Neural cell (in vitro differentiated cells): ENCODE measurements around the gene COPZ2. TPM values are rescaled to one million over a fixed set of nuclear protein-coding genes. Genes with fewer than 3 reads are reported as not detected.
A peak's percentile ranks its signal among the peaks of the same experiment; 100 is the strongest.
"Not testable (repeated sequence)": the region's sequence is repeated elsewhere in the genome, so short reads cannot be mapped to it uniquely, and the experiment has no call there.

Experiments
- H2AFZ ChIP-seq: fragments of 200-600, 300-800 bp; sonication (generic), shearing (Covaris generic); 2 replicates; pipeline ENCODE4 v1.6.0; 2014; ENCODE audit warnings: low read depth, mild to moderate bottlenecking, antibody characterized with exemption, low read length, moderate library complexity
- H3F3A ChIP-seq: fragments of 200-600 bp; shearing (Covaris generic); 2 replicates; pipeline ENCODE4 v1.6.1; 2016; ENCODE audit warnings: mild to moderate bottlenecking, moderate library complexity, mixed read lengths, antibody characterized with exemption, low read length; ENCODE audit not compliant: insufficient read depth, poor library complexity, severe bottlenecking
- H3K27ac ChIP-seq: fragments of 200-600, 300-800 bp; sonication (generic), shearing (Covaris generic); 2 replicates; pipeline ENCODE4 v1.5.1; 2014; ENCODE audit warnings: mild to moderate bottlenecking, low read length, moderate library complexity
- H3K27me3 ChIP-seq: fragments of 300-800, 200-600 bp; sonication (generic), shearing (Covaris generic); 2 replicates; pipeline ENCODE4 v1.6.0; 2014; ENCODE audit warnings: mild to moderate bottlenecking, low read depth, low read length, moderate library complexity; ENCODE audit not compliant: insufficient read depth
- H3K36me3 ChIP-seq: fragments of 300-800, 200-600 bp; sonication (generic), shearing (Covaris generic); 2 replicates; pipeline ENCODE4 v1.5.1; 2014; ENCODE audit warnings: mild to moderate bottlenecking, antibody characterized with exemption, low read length, moderate library complexity; ENCODE audit not compliant: insufficient read depth
- H3K4me2 ChIP-seq: fragments of 300-800, 200-600 bp; sonication (generic), shearing (Covaris generic); 2 replicates; pipeline ENCODE4 v1.6.0; 2014; ENCODE audit warnings: mild to moderate bottlenecking, low read length
- H3K4me3 ChIP-seq: fragments of 300-800, 200-600 bp; sonication (generic), shearing (Covaris generic); 2 replicates; pipeline ENCODE4 v1.5.1; 2014; ENCODE audit warnings: mild to moderate bottlenecking, low read length, moderate library complexity
- H3K79me2 ChIP-seq: fragments of 200-600 bp; shearing (Covaris generic); replicated peaks from 2 replicates; pipeline ENCODE4 v1.6.0; 2014; ENCODE audit warnings: mild to moderate bottlenecking, low read length, moderate library complexity; ENCODE audit not compliant: insufficient read depth
- H3K9ac ChIP-seq: fragments of 300-800, 200-600 bp; sonication (generic), shearing (Covaris generic); 2 replicates; pipeline ENCODE4 v1.6.1; 2016; ENCODE audit warnings: mild to moderate bottlenecking, low read length, mixed read lengths
- H3K9me2 ChIP-seq: fragments of 200-600 bp; shearing (Covaris generic); 2 replicates; pipeline ENCODE4 v1.6.1; 2016; ENCODE audit warnings: mild to moderate bottlenecking, low read length, mixed read lengths; ENCODE audit not compliant: insufficient read depth
- H3K9me3 ChIP-seq: fragments of 200-600, 300-800 bp; sonication (generic), shearing (Covaris generic); 2 replicates; pipeline ENCODE4 v1.6.1; 2016; ENCODE audit warnings: mild to moderate bottlenecking, mixed run types, low read length, moderate library complexity, mixed read lengths
- H4K20me1 ChIP-seq: fragments of 200-600 bp; shearing (Covaris generic); 2 replicates; pipeline ENCODE4 v1.6.1; 2016; ENCODE audit warnings: mild to moderate bottlenecking, mixed run types; ENCODE audit not compliant: insufficient read depth
- EP300 ChIP-seq: fragments of 450-650 bp; conservative IDR thresholded peaks from 2 replicates; pipeline ENCODE4 v1.6.1; 2014; ENCODE audit warnings: antibody characterized with exemption, mild to moderate bottlenecking, moderate library complexity; ENCODE audit not compliant: poor library complexity, severe bottlenecking
- EZH2 ChIP-seq: fragments of 200-600, 300-800 bp; shearing (Covaris generic), sonication (generic); IDR thresholded peaks from 2 replicates; pipeline ENCODE4 v1.6.1; 2014; ENCODE audit warnings: antibody characterized with exemption, low read length, borderline replicate concordance, mild to moderate bottlenecking; ENCODE audit not compliant: insufficient read depth, poor library complexity, severe bottlenecking
- MXI1 ChIP-seq: fragments of 450-650 bp; conservative IDR thresholded peaks from 2 replicates; pipeline ENCODE4 v1.6.1; 2014; ENCODE audit warnings: antibody characterized with exemption, mild to moderate bottlenecking; ENCODE audit not compliant: poor library complexity, severe bottlenecking
- POLR2AphosphoS5 ChIP-seq: IDR thresholded peaks from 2 replicates; pipeline ENCODE4 v1.6.1; 2012
- RAD21 ChIP-seq: fragments of 450-650 bp; conservative IDR thresholded peaks from 2 replicates; pipeline ENCODE4 v1.6.1; 2014; ENCODE audit warnings: antibody characterized with exemption, mild to moderate bottlenecking, moderate library complexity
- SMC3 ChIP-seq: fragments of 450-650 bp; conservative IDR thresholded peaks from 2 replicates; pipeline ENCODE4 v1.6.1; 2014; ENCODE audit warnings: antibody characterized with exemption, mild to moderate bottlenecking, moderate library complexity; ENCODE audit not compliant: poor library complexity
- TAF1 ChIP-seq: IDR thresholded peaks from 2 replicates; pipeline ENCODE4 v1.6.1; 2012; ENCODE audit warnings: low read depth
- polyA plus RNA-seq: library from polyadenylated mRNA; depleted of rRNA; stranded (reverse); fragments of >200 nt; gene quantifications from 2 replicates; pipeline ENCODE4 v1.2.3, GENCODE V29; 2014
- TF ChIP-seq, protein P1 (sequence below): fragments of 450-650 bp; IDR thresholded peaks from 2 replicates; pipeline ENCODE4 v1.5.1; 2014; ENCODE audit warnings: antibody characterized with exemption, mild to moderate bottlenecking, moderate library complexity; ENCODE audit not compliant: poor library complexity, severe bottlenecking
- TF ChIP-seq, protein P2 (sequence below): IDR thresholded peaks from 2 replicates; pipeline ENCODE4 v1.6.1; 2012; ENCODE audit warnings: borderline replicate concordance

The COPZ2 gene
- polyA plus RNA-seq, 1 donor from 2014 or later, result not detected

DNA sequence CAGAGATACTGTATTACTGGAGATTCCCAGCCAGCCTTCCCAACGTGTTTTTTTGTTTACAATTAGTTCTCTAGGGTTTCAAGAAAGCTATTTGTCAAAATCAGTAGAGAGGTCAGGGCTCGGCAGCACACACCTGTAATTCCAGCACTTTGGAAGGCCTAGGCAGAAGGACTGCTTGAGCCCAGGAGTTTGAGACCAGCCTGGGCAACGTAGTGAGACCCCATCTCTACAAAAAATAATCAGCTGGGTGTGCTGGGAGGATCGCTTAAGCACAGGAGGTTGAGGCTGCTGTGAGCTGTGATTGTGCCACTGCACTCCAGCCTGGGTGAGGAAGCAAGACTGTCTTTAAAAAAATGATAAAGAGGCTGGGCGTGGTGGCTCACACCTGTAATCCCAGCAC lies 44.3 kb upstream of the COPZ2 start:
- Histone ChIP-seq H3K27ac (no peak overlapping the region), H3K4me2 (no peak overlapping the region), H3K79me2 (peaks cover 37% of the 10 kb centered on the region), H3K9me2 (no peaks in the 10 kb centered on the region), H3K9ac (no peak overlapping the region), H3K36me3 (no peaks in the 10 kb centered on the region), H4K20me1 (peaks cover 12% of the 10 kb centered on the region), H3K9me3 (no peaks in the 10 kb centered on the region), H2AFZ (no peak overlapping the region), H3F3A (no peaks in the 10 kb centered on the region), H3K27me3 (no peaks in the 10 kb centered on the region), H3K4me3 (no peak overlapping the region)
- TF ChIP-seq SMC3, result no peak
- TF ChIP-seq EZH2, result no peak

DNA sequence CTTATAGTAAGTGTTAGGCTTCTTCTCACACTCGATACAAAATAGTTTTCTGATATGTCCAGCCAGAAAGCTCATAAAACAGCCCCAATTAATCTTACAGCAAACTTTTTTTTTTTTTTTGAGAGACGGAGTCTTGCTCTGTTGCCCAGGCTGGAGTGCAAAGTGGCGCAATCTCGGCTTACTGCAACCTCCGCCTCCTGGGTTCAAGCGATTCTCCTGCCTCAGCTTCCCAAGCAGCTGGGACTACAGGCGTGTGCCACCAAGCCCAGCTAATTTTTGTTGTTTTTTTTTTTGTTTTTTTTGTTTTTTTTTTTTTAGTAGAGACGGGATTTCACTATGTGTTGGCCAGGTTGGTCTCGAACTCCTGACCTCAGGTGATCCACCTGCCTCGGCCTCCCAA lies 39.6 kb upstream of the COPZ2 start:
- H3K4me2 ChIP-seq, H3K9me3 ChIP-seq, H4K20me1 ChIP-seq, H3K4me3 ChIP-seq, H2AFZ ChIP-seq, H3K27ac ChIP-seq, H3K9me2 ChIP-seq, H3K27me3 ChIP-seq, H3F3A ChIP-seq, H3K36me3 ChIP-seq, H3K9ac ChIP-seq: not testable (repeated sequence)
- peaks cover 25% of the 10 kb centered on the region for H3K79me2 ChIP-seq

DNA sequence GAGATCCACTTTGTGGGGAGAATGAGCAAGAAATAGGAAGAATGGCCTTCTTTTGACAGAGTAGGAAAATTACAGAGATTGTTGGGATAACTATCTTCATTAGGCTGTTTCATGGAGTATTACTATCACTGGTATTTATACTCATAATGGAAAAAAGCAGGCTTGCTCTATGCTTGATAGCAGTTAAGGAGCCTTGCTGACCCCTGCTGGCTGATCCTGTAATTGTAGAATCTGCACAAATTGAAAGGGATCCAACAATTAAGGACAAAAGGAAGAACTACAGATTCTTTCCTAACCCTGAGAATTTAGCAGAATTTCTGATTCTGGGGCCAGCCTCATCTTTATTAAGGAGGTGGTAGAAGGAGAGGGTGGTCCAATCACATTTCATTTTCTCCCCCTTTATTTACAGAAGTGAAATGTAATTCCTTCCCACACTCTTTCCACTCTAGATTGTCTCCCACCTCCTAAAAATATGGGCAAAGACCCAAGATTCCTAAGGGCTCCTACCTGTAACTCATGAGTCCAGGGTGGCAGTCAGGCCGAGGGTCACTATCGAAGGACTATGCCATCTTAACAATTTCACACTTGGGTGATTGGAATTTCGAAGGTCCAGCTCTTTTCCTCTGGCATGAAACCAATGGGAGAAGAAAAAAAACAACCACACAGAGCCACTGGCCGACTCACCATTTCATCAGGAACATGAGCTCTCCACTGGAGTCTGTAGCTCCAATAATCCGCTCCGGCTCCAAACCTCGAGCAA lies 36.9 kb upstream of the COPZ2 start:
- Histone ChIP-seq H3F3A (no peaks in the 10 kb centered on the region), H3K36me3 (no peaks in the 10 kb centered on the region), H3K79me2 (peaks cover 10% of the 10 kb centered on the region), H3K9me2 (no peaks in the 10 kb centered on the region), H3K4me3 (no peak overlapping the region), H3K27me3 (no peaks in the 10 kb centered on the region), H2AFZ (no peak overlapping the region), H3K9ac (no peak overlapping the region), H4K20me1 (peaks cover 5% of the 10 kb centered on the region), H3K9me3 (no peaks in the 10 kb centered on the region), H3K4me2 (no peak overlapping the region), H3K27ac (no peak overlapping the region)
- no peak for TF ChIP-seq EZH2
- TF ChIP-seq SMC3, result peak; percentile 85
- TF ChIP-seq MXI1, result peak; percentile 14
- TF ChIP-seq TAF1, result no peak
- TF ChIP-seq, protein P1, sequence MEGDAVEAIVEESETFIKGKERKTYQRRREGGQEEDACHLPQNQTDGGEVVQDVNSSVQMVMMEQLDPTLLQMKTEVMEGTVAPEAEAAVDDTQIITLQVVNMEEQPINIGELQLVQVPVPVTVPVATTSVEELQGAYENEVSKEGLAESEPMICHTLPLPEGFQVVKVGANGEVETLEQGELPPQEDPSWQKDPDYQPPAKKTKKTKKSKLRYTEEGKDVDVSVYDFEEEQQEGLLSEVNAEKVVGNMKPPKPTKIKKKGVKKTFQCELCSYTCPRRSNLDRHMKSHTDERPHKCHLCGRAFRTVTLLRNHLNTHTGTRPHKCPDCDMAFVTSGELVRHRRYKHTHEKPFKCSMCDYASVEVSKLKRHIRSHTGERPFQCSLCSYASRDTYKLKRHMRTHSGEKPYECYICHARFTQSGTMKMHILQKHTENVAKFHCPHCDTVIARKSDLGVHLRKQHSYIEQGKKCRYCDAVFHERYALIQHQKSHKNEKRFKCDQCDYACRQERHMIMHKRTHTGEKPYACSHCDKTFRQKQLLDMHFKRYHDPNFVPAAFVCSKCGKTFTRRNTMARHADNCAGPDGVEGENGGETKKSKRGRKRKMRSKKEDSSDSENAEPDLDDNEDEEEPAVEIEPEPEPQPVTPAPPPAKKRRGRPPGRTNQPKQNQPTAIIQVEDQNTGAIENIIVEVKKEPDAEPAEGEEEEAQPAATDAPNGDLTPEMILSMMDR, result peak; percentile 85
- TF ChIP-seq RAD21, result peak; percentile 76
- TF ChIP-seq, protein P2, sequence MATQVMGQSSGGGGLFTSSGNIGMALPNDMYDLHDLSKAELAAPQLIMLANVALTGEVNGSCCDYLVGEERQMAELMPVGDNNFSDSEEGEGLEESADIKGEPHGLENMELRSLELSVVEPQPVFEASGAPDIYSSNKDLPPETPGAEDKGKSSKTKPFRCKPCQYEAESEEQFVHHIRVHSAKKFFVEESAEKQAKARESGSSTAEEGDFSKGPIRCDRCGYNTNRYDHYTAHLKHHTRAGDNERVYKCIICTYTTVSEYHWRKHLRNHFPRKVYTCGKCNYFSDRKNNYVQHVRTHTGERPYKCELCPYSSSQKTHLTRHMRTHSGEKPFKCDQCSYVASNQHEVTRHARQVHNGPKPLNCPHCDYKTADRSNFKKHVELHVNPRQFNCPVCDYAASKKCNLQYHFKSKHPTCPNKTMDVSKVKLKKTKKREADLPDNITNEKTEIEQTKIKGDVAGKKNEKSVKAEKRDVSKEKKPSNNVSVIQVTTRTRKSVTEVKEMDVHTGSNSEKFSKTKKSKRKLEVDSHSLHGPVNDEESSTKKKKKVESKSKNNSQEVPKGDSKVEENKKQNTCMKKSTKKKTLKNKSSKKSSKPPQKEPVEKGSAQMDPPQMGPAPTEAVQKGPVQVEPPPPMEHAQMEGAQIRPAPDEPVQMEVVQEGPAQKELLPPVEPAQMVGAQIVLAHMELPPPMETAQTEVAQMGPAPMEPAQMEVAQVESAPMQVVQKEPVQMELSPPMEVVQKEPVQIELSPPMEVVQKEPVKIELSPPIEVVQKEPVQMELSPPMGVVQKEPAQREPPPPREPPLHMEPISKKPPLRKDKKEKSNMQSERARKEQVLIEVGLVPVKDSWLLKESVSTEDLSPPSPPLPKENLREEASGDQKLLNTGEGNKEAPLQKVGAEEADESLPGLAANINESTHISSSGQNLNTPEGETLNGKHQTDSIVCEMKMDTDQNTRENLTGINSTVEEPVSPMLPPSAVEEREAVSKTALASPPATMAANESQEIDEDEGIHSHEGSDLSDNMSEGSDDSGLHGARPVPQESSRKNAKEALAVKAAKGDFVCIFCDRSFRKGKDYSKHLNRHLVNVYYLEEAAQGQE, result no peak
- no peak for TF ChIP-seq EP300
- TF ChIP-seq POLR2AphosphoS5, result no peak

DNA sequence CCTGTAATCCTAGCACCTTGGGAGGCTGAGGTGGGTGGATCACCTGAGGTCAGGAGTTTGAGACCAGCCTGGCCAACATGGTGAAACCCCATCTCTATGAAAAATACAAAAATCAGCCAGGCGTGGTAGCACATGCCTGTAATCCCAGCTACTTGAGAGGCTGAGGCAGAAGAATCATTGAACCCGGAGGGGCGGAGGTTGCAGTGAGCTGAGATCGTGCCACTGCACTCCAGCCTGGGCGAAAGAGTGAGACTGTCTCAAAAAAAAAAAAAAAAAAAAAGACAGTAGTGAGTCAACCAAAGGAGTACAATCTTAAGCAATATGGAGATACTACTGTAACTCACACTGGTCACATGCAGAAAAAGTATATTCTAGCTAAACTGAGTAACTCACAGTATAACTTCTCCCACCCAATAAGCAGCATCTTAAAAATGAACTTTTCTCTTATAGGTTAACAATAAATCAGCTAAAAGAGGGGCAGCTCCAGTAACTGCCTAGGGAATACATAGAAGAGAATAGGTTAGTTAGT lies 36.0 kb upstream of the COPZ2 start:
- not testable (repeated sequence) for H3K36me3 ChIP-seq, H3K9ac ChIP-seq, H3K4me2 ChIP-seq, H3K27ac ChIP-seq, H3K9me2 ChIP-seq, H3K4me3 ChIP-seq, H4K20me1 ChIP-seq, H3K9me3 ChIP-seq, H2AFZ ChIP-seq, H3K27me3 ChIP-seq, H3F3A ChIP-seq, H3K79me2 ChIP-seq

DNA sequence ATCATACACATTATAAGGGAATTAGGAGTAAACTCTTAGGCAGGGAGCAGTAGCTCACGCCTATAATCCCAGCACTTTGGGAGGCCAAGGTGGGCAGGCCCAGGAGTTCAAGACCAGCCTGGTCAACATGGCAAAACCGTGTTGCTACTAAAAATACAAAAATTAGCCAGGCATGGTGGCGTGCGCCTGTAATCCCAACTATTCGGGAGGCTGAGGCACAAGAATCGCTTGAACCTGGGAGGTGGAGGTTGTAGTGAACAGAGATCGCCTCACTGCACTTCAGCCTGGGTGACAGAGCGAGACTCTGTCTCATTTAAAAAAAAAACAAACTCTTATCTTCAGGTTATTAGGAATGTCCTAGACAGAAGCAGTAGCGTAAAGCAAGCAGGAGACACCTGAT lies 35.2 kb upstream of the COPZ2 start:
- H3K27me3 ChIP-seq, H3K9ac ChIP-seq, H3K9me2 ChIP-seq, H2AFZ ChIP-seq, H3K4me2 ChIP-seq, H3K27ac ChIP-seq, H3F3A ChIP-seq, H3K36me3 ChIP-seq, H3K9me3 ChIP-seq, H3K79me2 ChIP-seq, H4K20me1 ChIP-seq, H3K4me3 ChIP-seq: not testable (repeated sequence)
